GM18868 (cell line): ENCODE data around the gene SERPINA10.

Experiments used
- ATAC-seq: cut with Tn5 transposase; IDR thresholded peaks from one replicate; pipeline ENCODE4 v1.9.1; 2021; ENCODE audit warnings: mild to moderate bottlenecking, moderate library complexity; ENCODE audit not compliant: unreplicated experiment

SERPINA10 gene, protein sequence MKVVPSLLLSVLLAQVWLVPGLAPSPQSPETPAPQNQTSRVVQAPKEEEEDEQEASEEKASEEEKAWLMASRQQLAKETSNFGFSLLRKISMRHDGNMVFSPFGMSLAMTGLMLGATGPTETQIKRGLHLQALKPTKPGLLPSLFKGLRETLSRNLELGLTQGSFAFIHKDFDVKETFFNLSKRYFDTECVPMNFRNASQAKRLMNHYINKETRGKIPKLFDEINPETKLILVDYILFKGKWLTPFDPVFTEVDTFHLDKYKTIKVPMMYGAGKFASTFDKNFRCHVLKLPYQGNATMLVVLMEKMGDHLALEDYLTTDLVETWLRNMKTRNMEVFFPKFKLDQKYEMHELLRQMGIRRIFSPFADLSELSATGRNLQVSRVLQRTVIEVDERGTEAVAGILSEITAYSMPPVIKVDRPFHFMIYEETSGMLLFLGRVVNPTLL

DNA sequence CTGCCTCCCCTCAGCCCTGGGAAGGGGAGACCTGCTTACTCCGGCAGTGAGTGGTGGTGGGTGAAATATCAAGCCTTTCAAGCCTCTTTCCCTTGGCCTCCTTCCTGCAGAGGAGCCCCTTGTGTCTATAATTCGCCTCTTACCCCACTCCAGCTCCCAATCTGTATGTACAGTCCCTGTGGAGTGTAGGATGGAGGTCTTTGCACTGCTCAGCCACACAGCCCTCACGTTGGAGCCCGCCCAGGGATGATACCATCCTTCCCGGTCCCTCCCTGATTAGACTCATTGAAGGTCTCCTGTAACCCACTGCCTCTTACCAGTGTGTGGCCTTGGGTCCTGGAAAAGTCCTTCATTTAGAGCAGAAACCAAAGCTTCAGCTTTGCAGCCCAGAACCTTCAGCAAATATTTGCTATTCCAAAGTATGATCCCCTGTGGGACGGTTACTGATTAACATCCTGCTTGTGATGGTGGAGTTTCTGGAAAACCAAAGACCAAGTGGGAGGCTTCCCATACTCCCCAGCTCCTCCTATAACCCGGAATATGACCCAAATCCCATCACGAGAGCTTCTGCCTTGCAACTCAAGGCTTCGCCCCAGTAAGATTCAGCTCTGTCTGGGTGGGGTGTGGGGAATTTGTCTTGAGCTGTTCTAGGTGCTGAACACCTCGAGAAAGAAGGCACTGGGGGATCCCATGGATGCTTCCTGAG, at the start of gene SERPINA10:
TSS of gene SERPINA10 (minus strand) at position 397 of the 706 bp plus-strand sequence. CDS start 2,675 bp downstream, outside the sequence.
- no peak for ATAC-seq

DNA sequence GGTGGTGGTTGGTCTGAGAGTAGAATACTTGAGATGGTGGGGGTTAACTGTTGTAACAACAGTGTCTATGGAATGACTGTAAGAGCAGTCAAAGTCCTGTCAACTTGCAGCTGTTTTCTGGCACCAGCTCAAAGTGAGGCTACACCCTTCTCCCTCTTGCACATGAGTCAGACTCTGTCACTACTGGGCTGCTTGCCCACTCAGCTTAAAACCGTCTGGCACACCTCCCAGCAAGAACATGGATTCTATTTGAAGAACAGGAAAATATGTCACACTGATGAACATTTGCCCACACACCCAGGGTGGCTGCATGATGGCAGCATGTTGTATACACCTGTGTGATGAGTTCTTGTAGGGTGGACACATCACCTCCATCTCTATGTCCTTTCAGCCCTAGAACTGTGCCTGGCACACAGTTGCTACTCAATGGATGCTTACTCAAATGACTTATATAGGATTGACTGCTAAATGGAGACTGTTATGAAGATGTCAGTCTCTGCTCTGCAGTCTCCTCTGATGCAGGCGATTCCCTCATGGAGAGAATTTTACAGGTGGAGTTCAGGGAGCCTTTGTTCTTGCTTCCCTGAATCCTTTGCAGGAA, 49.4 kb upstream of the SERPINA10 start:
- no peak for ATAC-seq

DNA sequence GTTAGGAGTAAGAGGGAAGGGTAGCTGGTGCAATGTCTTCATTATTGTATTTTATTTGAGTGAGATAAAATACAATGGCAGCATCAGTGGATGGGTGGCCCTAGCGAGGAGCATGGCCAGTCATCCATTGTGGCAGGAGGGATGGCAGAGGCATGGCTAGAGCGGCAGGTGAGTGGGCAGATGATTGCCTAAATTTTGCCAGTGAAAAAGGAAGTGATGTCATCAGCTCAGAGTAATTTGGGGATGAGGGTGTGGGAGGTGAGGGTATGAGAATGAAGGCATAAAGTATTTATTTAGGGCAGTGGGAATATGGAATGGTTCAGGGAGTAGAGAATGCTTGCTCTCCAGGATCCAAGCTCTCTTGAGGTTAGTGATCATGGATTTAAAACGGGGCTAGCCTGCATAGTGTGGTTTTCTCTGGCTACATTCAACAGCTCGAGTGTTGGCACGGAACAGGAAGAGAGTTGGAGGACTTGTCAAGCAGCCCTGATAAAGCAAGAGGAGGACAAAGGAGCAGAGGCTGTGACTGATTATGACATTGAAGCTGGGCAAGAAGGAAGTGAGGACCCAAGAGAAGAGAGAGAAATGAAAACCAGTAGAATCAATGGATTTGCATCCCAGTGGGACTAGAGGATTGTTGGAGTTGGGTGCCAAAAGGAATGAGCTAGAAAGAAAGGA, 48.7 kb upstream of the SERPINA10 start:
- no peak for ATAC-seq

DNA sequence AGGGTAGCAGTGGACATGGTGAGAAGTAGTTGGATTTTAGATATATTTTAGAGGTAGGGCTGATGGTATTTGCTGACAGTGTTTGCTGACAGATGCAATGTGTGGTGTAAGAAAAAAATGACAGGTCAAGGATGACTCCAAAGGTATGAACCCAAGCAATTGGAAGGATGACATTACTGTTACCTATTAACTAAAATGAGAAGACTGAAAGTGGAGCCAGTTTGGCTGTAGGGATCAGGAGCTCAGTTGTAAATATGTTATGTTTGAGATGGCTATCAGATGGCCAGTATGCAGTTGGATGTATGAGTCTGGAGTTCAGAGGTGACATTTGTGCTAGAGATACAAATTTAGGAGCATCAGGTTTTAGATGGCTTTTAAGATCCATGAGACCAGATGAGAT, 47.5 kb upstream of the SERPINA10 start:
- ATAC-seq: no peak

DNA sequence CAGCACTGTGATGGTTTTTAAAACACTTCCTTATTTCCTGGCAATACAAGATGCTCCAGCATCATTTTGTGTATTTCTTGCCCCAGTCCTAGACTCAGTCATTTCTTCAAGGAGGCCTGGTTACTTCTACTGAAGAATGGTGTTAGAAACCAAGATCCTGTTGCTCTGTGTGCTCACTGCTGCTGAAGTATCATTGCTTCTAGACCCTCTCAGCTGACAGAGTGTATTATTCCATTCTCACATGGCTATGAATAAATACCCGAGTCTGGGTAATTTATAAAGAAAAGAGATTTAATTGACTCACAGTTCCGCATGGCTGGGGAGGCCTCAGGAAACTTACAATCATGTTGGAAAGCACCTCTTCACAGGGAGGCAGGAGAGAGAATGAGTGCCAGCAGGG, 45.0 kb upstream of the SERPINA10 start:
- ATAC-seq: no peak

DNA sequence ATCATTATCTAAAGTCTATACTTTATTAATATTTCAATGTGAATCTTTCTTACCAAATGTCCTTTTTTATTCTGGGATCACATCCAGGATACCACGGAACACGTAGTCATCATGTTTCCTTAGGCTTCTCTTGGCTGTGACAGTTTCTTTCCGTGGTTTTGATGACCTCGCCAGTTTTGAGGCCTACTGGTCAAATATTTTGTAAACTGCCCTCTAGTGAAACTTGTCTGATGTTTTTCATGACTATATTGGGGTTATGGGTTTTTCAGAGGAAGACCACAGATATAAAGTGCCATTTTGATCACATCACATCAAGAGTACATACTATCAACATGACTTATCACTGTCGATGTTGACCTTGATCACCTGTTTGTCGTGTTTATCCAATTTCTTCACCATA, 44.2 kb upstream of the SERPINA10 start:
- ATAC-seq: no peak

DNA sequence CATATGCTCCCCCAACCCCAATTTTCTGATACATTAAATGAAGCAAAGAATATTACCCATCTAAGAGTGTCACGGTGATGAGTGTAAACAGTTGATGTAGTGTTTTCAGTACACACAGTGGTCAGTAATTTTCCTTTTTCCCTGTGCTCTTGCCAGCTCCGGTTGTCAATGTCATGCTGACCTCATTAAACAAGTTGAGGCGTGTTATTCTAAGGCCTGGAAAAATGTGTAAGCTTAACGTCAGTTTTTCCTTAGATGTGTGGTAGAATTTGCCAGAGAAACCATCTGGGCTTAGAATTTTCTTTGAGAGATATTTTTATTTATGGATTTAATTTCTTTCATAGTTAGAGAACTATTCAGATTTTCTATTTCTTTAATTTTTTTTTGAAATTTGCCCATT, 41.8 kb upstream of the SERPINA10 start:
- ATAC-seq: no peak

DNA sequence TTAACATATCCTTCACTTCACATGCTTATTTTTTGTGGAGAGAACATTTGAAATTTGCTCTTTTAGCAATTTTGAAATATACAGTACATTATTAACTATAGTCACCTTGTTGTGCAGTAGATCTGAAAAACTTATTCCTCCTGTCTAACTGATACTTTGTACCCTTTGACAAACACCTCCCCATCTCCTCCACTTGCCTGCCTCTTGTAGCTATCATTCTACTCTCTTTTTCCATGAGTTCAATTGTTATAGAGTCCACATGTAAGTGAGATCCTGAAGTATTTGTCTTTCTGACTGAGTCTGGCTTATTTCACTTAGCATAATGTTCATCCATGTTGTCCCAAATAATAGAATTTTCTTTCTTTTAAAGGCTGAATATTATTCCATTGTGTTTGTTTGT, 39.5 kb upstream of the SERPINA10 start:
- no peak for ATAC-seq

DNA sequence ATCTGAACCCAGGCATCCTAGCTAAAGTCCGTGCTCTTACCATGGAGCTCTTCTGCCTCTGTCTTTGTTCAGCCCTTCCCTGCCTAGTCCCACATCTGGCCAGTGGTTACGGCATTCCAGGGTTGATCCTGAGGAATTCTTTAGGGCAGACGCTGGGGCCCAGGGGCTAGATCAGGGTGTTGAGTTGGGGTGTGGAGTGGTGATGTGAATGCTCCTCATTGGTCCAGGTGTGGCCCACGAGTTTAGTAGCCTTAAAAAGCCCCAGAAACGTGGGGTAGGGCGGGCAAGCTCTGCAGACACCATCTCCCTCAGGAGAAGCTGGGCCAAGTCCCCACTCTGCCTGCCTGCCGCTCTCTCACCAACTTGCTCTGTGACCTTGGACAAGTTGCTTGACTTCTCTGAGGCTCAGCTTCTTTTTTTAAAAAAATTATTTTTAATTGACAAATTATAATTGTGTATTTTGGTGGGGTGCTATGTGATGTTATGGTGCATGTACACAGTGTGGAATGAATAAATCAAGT, 39.1 kb upstream of the SERPINA10 start:
- ATAC-seq: no peak

DNA sequence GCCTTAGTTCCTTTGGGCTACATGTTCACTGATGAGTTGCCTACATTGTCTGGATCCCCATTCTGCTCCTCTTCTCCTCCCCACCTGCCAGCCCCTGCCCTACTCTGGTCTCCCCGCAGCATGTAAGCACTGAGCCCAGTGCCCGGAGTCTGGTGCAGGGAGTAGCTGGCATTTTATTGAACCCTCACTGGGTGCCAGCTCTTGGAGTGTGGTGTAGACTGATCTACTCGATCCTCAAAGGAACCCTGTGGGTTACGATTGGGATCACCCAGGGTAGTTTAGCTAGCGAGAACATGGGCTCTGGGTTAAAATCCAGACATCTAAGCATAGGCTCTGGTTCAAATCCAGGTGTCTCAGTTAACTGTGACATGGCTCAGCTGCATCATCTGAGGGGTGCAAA, 38.4 kb upstream of the SERPINA10 start:
- ATAC-seq: no peak

DNA sequence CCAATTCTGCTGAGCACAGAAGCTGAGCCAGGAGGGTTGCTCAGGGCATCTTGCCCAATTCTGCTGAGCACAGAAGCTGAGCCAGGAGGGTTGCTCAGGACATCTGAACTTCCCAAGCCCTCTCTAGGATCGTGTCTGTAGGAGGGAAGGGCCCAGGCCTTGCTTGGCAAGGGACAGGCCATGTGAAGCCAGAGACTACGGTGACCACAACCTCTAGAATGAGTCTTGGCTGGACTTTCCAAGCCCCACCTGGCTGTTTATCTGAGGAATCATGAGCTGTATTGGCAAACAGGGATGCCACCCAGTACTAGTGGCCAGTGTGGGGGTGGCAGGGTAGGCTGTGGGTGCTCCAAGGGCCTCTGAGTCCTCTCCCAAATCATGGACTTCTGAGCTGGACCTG, 37.8 kb upstream of the SERPINA10 start:
- ATAC-seq: no peak

DNA sequence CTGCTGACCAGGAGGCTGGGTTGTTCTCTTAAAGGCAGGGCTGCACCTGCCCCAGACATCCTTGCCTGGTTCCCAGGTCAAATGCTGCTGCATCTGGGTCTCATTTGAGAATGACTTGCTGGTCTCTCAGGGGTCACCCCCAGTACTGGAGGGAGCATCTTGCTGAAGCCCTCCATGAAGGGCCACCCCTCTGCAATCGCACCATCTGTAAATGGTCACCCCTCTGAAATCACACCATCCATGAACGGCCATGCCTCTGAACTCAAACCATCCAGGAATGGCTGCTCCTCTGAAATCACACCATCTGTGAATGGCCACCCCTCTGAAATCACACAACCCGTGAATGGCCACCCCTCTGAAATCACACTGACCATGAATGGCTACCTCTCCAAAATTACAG, 37.4 kb upstream of the SERPINA10 start:
- ATAC-seq: no peak

DNA sequence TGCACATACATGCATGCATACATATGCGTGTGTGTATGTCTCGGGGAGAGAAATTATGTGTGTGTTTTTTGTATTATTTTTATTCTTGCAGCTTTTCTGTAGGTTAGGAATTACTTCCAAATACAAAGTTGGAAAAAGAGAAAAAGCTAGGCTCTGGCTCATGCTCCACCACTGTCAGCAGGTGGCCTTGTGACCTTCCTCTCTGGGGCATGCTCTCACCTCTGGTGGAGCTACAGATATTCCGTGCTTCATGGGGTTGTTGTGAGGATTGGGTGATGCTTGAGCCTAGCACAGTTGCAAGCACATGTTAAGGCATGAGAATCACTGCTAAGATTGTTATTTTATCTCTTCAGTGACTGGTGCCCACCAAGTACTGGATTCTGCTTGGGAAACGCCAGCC, 36.8 kb upstream of the SERPINA10 start:
- ATAC-seq: no peak

DNA sequence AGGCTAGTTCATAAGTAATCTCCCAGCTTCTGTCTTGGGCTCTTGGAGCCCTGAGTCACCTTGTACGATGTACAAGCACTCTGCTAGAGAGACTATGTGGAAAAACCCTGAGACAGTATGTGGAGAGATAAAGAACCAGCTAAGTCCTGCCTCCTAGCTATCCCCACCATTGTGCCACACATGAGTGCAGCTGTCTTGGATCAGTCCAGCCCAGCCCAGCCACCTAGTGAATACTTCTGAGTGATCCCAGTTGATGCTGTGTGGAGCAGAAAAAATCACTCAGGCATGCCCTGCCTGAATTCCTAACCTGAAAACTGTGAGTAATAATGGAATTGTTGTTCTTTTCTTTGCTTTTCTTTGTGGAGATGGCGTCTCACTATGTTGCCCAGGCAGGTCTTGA, 35.1 kb upstream of the SERPINA10 start:
- ATAC-seq: no peak

DNA sequence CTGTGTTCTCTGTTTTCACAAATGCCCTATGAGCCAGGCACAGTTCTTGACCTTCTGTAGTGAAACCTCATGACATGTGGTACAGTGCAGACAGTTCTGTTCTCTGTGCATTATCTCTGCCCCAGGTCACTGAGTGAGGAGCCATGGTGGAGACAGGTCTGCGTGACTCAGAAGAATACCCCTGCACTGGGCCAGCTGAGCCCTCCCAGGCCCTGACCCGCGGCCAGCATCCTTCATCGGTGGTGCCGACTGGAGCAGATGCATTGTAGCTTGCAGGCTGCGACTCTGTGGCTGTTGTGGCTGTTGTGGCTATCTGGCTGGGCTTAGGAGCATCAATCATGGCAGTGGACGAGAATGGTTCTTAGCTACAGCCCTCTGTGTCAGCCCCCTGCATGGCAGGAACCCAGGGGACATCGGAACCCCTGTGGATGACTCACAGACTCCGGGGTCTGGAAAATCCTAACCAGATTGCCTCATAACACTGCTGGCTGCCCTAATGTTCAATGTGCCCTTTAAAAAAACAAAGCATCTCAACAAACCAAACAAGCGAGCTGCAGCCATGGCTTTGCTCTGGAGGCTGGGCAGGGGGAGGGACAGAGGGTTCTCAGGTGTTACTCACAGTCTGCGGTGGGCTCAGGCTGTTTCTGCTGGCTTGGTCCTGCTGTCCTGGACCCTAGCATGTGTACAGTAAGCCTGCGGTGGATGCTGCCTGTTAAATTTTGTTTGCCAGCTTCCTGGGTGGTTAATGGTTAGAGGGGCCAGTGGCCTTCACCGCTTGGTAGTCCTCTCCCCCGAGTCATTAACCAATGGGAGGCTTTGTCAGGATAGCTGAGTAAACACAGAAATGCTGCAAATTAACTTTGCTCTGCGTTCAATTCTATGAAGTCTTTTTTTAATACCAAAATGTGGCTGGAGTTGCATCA, 29.8 kb upstream of the SERPINA10 start, which contains the start of gene SERPINA6:
TSS of gene SERPINA6 (minus strand) at position 689 of the 923 bp plus-strand sequence. CDS start 8,688 bp downstream, outside the sequence.
- ATAC-seq: no peak

DNA sequence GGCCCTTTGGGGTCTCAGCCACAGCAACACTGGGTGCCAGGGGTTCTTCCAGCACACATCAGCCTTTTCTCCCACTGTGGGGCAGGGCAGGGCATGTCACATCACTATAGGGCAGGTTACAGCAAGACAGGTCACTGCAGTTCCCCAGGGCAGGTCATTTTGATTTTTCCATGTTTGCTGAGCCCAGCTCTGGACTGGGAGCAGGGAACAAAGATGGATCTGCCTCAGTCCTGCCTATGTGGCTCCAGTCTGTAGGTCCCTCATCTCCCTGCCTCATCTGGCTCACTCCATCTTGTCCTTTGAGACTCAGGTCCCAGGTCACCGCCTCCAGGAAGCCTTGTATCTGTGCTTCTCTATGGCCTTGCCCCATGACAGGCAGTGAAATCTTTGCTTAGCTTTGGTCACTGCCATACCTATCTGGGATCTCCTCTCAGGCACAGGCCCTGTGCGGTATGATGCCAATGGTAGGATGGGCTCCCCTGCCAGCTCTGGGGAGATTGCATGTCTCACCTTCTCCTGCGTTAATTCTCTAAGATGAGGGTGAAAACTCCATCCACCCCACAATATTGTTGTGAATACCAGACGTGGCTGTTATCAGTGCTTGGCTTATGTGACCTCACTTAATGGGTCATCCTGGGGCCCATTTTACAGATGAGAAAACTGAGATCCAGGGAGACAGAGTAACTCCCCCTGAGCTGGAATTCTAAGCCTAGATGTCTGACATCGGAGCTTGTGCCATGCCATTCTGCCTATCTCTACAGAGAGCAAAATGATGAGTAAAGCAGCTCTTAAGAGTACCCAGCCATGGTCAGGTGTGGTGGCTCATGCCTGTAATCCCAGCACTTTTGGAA, 28.6 kb upstream of the SERPINA10 start:
- no peak for ATAC-seq

DNA sequence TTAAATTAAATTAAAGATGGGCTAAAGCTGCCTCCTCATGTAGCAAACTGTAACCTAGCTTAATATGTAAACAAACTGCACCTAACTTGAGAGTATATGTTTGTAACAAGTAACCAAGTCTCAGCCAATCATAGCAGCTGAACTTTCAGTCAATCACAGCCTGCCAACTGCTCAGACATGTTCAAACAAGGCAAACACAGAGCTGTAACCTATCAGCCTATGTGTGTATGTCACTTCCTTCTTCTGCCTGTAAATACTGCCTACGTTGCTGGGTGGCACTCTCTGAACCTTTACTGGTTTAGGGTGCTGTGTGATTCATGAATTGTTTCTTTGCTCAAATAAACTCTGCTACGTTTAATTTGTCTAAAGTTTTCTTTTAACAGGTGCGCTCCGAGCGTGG, 27.2 kb upstream of the SERPINA10 start:
- no peak for ATAC-seq

DNA sequence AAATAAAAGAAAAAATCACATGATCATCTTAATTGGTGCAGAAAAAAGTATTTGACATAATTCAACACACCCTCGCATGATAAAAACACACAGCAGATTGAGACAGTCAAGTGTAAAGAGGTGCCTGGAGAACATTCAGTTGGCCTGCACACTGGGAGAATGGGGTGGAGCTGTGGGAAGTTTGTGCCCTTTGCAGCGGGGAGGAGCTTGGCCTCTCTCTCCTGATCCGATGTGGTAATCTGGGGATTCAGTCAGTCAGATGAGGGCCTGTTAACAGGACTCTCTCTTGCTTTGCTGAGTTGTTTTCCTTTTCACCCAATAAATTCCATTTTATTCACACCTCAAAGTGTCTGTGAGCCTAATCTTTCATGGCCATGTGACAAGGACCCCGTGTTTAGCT, 24.2 kb upstream of the SERPINA10 start:
- no peak for ATAC-seq

DNA sequence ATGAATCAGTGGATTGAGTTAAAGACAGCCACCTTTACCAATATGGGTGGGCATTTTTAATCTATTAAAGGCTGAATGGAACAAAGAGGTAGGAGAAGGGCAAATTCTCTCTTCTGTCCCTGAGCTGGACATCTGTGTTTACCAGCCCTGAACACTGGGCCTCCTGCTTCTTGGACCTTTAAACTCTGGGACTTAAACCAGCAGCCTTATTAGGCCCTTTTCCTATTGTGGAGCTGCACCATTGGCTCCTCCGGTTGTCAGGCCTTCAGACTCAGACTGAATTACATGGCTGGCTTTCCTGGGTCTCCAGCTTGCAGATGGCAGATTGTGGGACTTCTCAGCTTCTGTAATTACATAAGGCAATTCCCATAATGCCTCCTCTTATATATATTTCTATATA, 23.6 kb upstream of the SERPINA10 start:
- no peak for ATAC-seq
